ENCODE results near the gene SCTR. TPM values are rescaled to one million over a fixed set of nuclear protein-coding genes. Genes with fewer than 3 reads are reported as not detected.
A peak's percentile ranks its signal among the peaks of the same experiment; 100 is the strongest.

The SCTR gene
- total RNA-seq, 1 experiment from 2014 or later, result not detected

- intact Hi-C loops (cut with micrococcal nuclease), result no loop called here
Observed at GRCh38 chr2:119433636-119434327, 90.5 kb downstream of the SCTR start.

GRCh38 chr2:119432851-119433522 is 91.3 kb downstream of the SCTR start:
- no peak for DNase-seq (ENCODE audit: unreplicated experiment)
- Mint-ChIP-seq H3K9me3 (ENCODE audit: unreplicated experiment) (no peaks in the 10 kb centered on the region), H3K4me1 (ENCODE audit: insufficient read depth, unreplicated experiment) (peaks cover 22% of the 10 kb centered on the region), H3K36me3 (ENCODE audit: insufficient read depth, unreplicated experiment) (no peaks in the 10 kb centered on the region), H3K27ac (ENCODE audit: low read depth, unreplicated experiment) (no peak overlapping the region), H3K27me3 (ENCODE audit: insufficient read depth, unreplicated experiment) (no peaks in the 10 kb centered on the region), H3K4me3 (ENCODE audit: unreplicated experiment) (peak overlapping the region; percentile 69)
- CTCF ChIA-PET, result interaction anchor here (0.6 to 1.6 kb wide), 6 partner anchors 16 to 213 kb away, joined by 3 to 5 read pairs (median 3); no protein-coding TSS in a partner anchor
- TF ChIP-seq CTCF (IDR thresholded peaks at IDR 0.05; ENCODE audit: unreplicated experiment), result no peak
- POLR2A ChIA-PET, result interaction anchor here (0.8 kb wide), 1 partner anchor 25 kb away, joined by 3 read pairs; no protein-coding TSS in a partner anchor
- intact Hi-C loops (cut with micrococcal nuclease), result no loop called here
- no TSS peak for BruUV-seq (replicated peaks)

More at GRCh38 chr2:119433636-119434327, 90.5 kb downstream of the SCTR start:
- no peaks in the 10 kb centered on the region for H3K9me3 Mint-ChIP-seq (ENCODE audit: unreplicated experiment)
- BruUV-seq (replicated peaks), result no TSS peak
- TF ChIP-seq CTCF (IDR thresholded peaks at IDR 0.05; ENCODE audit: unreplicated experiment), result no peak
- CTCF ChIA-PET, result interaction anchor here (0.6 to 1.6 kb wide), 9 partner anchors 17 to 551 kb away, joined by 3 to 5 read pairs (median 3); no protein-coding TSS in a partner anchor
- no peak overlapping the region for H3K4me3 Mint-ChIP-seq (ENCODE audit: unreplicated experiment)
- peaks cover 22% of the 10 kb centered on the region for H3K4me1 Mint-ChIP-seq (ENCODE audit: insufficient read depth, unreplicated experiment)
- H3K36me3 Mint-ChIP-seq (ENCODE audit: insufficient read depth, unreplicated experiment), result no peaks in the 10 kb centered on the region
- DNase-seq (ENCODE audit: unreplicated experiment), result no peak
- no peaks in the 10 kb centered on the region for H3K27me3 Mint-ChIP-seq (ENCODE audit: insufficient read depth, unreplicated experiment)
- H3K27ac Mint-ChIP-seq (ENCODE audit: low read depth, unreplicated experiment), result no peak overlapping the region
- POLR2A ChIA-PET, result interaction anchor here (0.8 kb wide), 1 partner anchor 24 kb away, joined by 3 read pairs; no protein-coding TSS in a partner anchor

- Mint-ChIP-seq H3K9me3 (ENCODE audit: unreplicated experiment) (no peaks in the 10 kb centered on the region), H3K4me3 (ENCODE audit: unreplicated experiment) (peak overlapping the region; percentile 69), H3K36me3 (ENCODE audit: insufficient read depth, unreplicated experiment) (no peaks in the 10 kb centered on the region), H3K27me3 (ENCODE audit: insufficient read depth, unreplicated experiment) (no peaks in the 10 kb centered on the region), H3K4me1 (ENCODE audit: insufficient read depth, unreplicated experiment) (peaks cover 22% of the 10 kb centered on the region), H3K27ac (ENCODE audit: low read depth, unreplicated experiment) (no peak overlapping the region)
- ChIA-PET CTCF (interaction anchor here (0.6 to 1.6 kb wide), 5 partner anchors 17 to 44 kb away, joined by 3 to 5 read pairs (median 3); no protein-coding TSS in a partner anchor), POLR2A (interaction anchor here (0.8 to 1.1 kb wide), 3 partner anchors 10 to 26 kb away, joined by 3 to 5 read pairs (median 3); no protein-coding TSS in a partner anchor)
- DNase-seq (ENCODE audit: unreplicated experiment), result peak; percentile 89
- no peak for TF ChIP-seq CTCF (IDR thresholded peaks at IDR 0.05; ENCODE audit: unreplicated experiment)
- BruUV-seq (replicated peaks), result no TSS peak
- intact Hi-C loops (cut with micrococcal nuclease), result no loop called here
Observed at GRCh38 chr2:119431976-119432850, 92.1 kb downstream of the SCTR start.
